Stimulated activated CD4-positive, alpha-beta T cell treated with anti-CD3 and anti-CD28 coated beads, Interleukin-15, amount 100 ng/mL, for 24 hours (primary cell): ENCODE data around the gene IL1RAPL2.
"Not testable (repeated sequence)": the region's sequence is repeated elsewhere in the genome, so short reads cannot be mapped to it uniquely, and the experiment has no call there.

ENCODE experiments used
- DNase-seq: peaks from one replicate; pipeline ENCODE4 v3.0.0-alpha.2; 2020

Gene IL1RAPL2

DNA sequence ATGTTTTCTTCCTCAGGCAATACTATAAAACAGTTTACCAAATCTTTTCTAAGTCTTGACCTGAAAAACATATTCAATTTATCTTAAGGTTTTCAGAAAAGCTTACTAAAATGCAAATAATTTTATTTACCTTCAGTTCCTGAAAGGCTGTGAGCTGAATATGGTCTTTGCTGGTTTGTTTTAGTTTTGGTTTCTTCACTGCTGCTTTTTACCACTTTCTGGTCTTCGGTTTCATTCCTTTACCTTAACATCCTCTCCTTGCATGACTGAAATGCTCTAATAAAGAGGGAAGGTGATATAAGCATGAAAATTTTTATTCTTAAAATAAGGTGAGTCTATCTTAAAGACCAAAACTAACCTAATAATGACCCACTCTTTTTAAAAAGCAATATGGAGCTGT lies 1159.2 kb downstream of the IL1RAPL2 start:
- DNase-seq, result no peak

DNA sequence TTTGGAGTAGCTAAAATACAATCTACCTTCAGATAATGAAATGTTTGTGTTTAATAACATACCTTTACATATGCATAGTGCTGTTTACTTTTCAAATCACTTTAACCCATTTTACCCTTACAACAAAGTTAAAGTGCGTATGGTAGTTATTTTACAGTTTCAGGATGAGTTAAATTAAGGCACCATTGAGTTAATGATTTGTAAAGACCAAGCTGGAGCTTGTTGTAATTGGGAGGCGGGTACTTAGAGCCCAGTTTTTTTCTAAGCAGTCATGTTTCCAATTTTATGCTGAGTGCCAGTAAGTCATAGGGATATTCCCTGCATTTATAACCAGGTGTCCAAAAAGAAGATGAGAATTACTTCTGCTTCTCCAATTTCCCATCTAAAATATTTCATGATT lies 1172.2 kb downstream of the IL1RAPL2 start:
- DNase-seq, result no peak

DNA sequence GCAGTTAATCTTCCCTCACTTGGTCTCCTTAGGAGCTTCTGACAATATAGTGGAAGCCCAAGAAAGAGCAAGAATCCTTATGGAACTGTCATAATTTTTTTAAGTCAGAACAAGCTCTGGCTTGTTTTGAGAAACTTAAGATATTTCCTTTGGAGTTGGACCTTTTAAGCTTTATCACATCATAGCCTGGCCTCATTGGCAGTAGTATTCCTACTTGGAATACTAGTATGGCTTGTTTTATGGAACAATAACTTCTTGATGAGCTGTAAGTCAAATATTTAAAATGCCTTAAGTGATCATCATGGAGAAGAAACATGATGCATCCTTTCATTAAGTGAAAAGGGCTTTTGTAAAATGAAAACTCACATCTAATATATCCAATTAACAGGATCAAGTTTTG lies 1178.3 kb downstream of the IL1RAPL2 start:
- DNase-seq, result no peak

DNA sequence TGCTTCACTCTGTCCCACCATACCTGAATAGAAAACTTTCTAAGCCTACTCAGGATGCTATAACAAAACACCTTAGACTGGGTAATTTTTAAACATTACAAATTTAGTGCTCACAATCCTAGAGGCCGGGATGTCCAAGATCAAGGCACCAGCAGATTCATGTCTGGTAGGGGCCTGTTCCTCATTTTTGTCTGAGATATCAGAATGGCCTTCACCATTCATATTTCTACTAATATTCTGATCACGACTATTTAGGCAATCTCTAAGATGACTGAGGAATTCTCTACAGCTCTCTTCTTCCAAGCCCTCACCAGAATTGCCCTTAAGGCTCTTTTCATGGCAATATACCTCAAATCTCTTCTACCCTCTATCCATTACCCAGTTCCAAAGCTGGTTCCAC lies 1178.9 kb downstream of the IL1RAPL2 start:
- no peak for DNase-seq

DNA sequence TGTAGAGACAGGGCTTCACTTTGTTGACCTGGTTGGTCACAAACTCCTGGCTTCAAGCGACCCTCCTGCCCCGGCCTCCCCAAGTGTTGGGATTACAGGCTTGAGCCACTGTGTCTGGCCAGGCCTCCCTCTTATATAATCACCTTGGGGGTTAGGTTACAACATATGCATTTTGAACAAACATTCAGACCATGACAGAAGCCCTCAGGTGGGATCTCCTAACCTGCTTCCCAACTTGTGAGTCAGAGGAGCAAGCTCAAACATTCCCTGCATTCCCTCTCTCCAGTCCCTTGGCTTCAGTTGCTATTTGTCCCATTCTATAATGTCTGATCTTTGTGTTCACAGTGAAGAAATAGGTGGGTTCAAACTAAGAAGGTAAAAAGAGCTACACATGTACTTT lies 1179.9 kb downstream of the IL1RAPL2 start:
- DNase-seq, result no peak

DNA sequence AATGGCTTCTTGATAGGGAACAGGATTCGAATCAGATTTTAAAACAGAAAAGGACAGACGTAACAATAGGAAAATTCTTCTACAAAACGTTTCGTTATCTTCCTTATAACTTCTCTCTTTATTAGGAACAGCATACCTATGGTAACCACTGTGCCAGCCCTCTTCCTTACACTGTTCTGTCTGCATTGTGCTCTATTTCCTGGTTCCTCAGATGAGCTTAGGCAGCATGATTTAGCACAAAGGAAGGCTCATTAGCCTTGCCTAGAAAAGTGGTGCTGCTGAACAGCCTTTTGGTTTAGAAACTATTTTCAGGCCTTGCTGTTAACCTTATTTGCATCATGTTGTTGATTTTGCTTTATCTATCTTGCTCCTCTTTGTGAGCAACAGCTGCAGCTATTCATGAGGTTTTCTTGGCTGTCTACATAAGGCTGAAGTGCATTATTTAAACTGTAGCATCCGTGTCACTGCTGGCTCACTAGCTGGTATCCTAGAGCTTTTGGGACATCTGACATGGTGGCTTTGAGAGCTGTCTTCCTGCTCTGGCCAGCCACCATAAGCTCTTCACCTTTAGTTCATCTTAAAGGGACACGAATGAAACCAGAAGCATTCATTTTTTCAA lies 1186.4 kb downstream of the IL1RAPL2 start:
- DNase-seq, result no peak

DNA sequence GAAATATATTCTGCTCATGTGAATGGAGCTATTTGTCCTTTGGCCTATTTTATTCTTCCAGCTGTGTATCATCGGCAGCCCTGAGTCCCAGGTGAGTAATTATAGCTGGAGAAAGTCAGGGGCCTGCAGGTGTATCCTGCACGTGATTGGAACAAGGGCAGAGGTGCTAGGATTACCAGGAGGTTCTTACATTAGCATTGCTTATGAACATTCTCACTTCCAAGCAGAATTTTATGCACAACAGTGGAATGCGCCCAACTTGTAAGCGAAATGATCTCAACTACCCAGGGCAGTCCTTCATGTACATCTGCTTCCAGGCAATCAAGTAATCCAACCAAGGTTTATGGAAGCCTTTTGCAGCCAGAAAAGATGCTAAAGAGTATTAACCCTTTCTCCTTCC lies 1187.4 kb downstream of the IL1RAPL2 start:
- no peak for DNase-seq

DNA sequence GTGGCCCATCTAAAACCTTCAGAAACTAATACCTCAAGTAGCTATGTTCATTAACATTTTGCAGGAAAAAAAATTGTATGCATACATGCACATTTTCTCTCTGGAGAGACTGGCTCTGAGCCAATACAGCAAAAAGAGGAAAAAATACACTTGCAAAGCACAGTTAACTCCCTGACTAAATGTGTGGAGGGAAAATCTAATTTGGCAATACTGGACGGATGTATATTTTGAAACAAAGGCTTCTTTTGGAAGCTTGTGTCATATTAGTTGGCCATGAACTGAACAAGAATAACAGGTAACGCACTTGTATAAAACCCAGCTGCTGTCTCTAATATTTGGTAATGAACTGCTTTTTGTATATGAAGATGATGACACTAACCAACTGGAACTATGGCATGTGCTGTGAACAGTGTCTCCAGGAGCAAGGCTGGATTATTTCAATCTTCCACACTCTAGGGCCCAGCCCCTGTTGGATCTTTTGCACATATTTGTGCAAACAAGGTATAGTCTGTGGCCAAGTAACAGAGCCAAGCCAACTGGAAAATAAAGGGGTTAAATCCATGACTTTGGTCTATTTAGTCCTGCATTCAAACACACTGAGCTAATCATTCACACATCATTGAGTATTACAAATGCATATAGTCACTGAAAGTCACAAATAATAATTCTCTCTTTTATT lies 1188.4 kb downstream of the IL1RAPL2 start:
- DNase-seq, result no peak

DNA sequence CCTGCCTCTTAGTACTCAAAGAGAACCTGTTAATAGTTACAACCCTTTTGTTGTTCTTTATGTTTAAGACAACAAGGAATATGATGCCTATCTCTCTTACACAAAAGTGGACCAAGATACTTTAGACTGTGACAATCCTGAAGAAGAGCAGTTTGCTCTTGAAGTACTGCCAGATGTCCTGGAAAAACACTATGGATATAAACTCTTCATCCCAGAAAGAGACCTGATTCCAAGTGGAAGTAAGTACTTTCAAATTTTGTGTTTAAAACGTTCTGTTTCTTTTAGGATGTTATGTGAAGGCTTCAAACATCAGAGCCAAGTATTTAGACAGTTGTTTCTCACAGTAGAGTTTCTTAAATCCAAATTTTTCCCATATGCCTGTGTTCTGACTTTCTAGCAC lies 1189.1 kb downstream of the IL1RAPL2 start:
- DNase-seq, result no peak

DNA sequence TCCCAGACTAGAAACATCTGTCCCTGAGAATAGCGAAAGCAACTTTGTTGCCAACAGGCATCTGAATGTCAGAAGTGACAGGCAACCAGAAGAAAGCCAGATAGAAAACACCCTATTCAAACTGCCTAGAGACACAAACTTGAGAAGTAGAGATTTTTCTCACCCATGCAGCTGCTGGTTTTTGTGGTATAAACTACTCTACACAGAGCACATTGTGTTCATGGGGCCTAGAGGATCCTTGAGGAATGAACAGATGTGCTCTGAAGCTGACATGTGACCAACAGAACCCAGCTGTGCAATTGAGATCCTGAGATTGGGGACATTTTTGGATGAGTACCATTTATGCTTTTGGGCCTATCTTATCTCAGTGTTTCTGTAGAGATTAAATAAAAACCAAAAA lies 1192.8 kb downstream of the IL1RAPL2 start:
- DNase-seq, result no peak

DNA sequence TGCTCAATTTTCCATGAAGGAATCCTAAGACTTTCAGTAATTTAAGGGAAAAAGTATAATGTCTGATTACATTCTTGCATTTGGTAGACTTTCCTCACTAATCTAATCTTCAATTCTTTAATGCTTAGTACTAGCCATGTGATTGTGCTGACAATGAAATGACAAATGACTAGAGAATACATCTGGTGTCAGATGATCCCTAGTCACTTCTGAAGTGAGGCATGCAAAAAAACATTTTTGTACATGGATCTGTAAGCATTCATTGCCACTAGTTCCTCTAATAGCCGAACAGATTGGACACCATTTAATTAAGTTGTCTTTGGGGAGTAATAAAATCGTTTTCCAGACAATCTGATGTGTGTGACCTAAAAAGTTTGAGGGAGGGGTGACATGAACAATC lies 1193.6 kb downstream of the IL1RAPL2 start:
- no peak for DNase-seq

DNA sequence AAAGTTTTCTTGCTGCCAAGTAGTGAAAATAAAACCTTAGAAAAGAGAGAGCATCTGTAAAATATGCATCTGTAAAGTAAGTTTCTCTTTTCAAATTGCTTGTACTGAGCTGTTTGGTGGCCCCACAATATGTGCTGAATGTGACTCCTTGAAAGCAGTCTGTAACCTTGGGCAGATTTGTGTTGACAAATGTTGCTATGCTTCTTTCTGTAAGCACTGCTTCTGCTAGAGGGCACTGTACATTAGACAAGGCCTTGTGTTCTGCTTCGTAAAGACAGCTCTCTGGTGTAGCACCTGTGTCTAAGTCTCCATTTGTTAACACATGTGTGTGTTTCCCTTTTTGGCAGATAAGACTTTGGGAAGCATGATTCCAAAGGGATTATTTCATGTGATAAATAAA lies 1199.7 kb downstream of the IL1RAPL2 start:
- DNase-seq, result no peak

DNA sequence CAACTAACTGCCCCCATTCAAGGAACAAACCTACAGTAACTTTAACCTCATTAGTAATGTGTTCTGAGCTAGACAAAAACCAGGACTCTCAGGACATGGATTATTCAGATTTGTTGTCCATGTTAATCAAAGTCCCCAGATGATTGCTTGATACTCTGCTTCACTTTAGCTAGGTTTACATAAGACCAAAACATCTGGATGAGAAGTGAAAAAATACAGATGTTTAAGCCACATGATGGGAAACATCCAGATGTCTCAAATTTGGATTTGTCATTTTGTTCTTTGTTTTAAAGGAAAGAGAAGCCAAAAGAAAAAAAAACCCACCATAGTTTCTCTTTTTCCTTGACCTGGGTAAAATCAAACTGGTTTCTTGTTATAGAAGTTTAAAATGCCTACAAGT lies 1207.8 kb downstream of the IL1RAPL2 start:
- no peak for DNase-seq

DNA sequence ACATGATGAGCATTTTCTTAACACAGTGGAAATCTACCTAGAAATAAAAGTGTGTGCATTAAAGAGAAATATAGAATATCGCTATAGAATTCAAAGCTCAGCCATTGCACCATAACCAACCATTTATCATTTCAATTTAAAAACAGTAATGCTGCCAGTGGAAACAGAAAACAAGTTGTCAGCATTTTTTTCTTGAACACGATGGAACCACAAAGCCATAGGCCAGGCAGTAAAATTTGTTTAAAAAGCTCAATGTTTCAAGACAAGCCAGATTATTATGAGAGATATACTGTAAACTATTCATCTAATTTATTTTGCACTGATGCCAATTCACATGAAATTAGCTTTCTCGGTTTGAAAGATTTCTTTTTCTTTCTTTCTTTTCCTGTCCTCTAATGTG lies 1209.7 kb downstream of the IL1RAPL2 start:
- DNase-seq, result no peak

DNA sequence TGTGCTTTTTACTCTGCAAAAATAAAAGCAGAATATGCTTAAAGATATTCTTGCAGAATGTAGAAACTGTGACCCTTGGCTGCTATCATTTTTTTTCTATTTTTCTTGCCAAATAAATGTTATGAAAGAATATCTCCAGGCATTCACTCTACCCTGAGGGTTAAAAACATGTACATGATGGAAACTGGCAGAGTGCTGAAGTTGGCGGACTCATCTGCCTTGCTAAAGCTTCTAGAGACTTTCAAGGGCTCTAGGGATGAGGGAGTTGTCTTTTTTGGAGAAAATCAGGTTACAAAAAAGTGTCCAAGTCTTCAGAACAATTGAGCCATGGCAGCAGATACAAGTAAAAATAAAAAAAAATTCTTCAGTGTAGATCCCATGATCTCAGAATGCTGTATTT lies 1215.8 kb downstream of the IL1RAPL2 start:
- no peak for DNase-seq

DNA sequence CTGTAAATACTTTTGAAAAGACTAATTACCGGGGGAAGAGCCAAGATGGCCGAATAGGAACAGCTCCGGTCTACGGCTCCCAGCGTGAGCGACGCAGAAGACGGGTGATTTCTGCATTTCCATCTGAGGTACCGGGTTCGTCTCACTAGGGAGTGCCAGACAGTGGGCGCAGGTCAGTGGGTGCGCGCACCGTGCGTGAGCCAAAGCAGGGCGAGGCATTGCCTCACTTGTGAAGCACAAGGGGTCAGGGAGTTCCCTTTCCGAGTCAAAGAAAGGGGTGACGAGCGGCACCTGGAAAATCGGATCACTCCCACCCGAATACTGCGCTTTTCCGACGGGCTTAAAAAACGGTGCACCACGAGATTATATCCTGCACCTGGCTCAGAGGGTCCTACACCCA lies 1230.9 kb downstream of the IL1RAPL2 start:
- DNase-seq, result not testable (repeated sequence)

DNA sequence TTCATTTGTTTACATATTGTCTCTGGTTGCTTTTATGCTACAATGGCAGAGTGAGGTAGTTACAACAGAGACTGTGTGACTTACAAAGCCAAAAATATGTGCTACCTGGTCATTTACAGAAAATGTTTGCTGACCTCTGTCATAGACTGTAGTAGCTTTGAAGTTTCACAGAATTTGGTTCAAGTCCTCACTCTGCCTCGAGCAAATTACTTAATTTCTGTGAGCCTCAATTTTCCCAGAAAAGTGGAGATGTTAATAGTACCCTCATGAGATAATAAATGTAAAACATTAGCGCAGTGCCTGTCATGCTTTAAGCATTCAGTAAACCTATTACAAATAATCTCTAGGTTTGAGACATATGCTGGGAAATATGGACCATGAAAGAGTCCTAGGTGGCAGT lies 1237.9 kb downstream of the IL1RAPL2 start:
- DNase-seq, result no peak

DNA sequence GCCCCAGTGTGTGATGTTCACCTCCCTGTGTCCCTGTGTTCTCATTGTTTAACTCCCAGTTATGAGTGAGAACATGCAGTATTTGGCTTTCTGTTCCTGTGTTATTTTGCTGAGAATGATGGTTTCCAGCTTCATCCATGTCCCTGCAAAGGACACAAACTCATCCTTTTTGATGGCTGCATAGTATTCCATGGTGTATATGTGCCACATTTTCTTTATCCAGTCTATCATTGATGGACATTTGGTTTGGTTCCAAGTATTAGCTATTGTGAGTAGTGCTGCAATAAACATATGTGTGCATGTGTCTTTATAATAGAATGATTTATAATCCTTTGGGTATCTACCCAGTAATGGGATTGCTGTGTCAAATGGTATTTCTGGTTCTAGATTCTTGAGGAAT lies 1239.7 kb downstream of the IL1RAPL2 start:
- DNase-seq, result not testable (repeated sequence)

DNA sequence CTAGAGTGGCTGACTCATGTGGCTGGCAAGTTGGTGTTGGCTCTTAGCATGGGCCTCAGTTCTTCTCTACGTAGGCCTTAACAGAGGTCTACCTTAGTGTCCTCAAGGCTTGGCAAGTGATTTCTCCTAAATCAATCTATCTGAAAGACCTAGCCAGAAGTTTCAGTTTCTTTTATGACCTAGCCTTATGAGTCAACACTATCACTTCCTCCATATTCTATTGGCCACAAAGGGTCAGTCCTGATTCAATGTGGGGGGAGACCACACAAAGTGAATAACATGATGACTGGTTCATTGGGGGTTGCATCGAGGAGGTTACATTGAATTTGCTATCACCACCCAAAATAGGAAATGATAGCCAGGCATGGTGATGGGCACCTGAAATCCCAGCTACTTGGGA lies 1250.5 kb downstream of the IL1RAPL2 start:
- no peak for DNase-seq
